GM04504 (cell line): ENCODE measurements around the gene CELF5.
"Not testable (repeated sequence)": the region's sequence is repeated elsewhere in the genome, so short reads cannot be mapped to it uniquely, and the experiment has no call there.

Experiments
- DNase-seq: peaks from one replicate; pipeline ENCODE4 v3.0.0-alpha.2; 2012; ENCODE audit warnings: low read depth

The CELF5 gene

DNA sequence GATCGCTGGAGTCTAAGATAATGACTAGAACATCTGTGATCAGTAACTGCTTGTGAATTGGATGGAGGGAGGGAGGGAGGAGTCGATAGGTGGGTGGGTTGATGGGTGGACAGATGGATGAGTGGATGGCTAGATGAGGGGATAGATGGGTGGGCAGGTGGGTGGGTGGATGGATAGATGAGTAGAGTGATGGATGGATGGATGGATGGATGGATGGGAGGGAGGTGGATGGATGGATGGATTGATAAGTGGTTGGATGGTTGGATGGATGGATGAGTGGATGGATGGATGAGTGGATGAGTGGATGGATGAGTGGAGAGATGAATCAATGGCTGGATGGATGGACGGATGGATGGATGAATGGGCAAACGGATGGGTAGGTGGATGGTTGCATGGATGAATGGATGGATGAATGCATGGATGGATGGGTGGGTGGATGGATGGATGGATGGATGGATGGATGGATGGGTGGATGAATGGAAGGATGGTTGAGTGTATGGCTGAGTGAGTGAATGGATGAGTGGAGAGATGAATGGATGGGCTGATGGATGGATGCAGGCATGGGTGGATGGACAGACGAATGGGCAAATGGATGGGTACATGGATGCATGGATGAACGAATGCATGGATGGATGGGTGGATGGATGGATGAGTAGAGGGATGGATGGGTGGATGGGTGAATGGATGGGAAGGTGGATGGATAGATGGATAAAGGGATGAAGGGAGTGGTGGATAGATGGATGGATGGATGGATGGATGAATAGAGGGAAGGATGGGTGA lies 97.9 kb downstream of the CELF5 start:
- DNase-seq, result no peak

DNA sequence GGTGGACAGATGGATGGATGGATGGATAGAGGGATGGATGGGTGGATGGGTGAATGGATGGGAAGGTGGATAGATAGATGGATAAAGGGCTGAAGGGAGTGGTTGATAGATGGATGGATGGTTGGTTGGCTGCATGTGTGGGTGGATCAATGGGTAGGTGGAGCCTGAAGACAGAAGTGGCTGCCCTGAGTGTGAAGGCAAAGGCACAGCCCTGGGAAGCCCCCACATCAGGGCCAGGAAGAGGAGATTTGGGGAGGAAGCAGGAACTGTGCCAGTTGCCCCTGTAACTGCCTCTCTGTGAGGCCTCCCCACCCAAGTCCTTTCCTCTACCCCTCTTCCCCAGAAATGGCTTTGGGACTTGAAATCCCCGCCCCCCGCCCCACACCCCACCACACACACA lies 98.6 kb downstream of the CELF5 start:
- no peak for DNase-seq

GRCh38 chr19:3323658-3324057 lies 99.2 kb downstream of the CELF5 start:
- DNase-seq, result no peak

GRCh38 chr19:3324405-3324856 lies 100.0 kb downstream of the CELF5 start:
- no peak for DNase-seq

- no peak for DNase-seq
Observed at GRCh38 chr19:3325451-3325850, 101.0 kb downstream of the CELF5 start.

GRCh38 chr19:3328743-3329142 lies 104.3 kb downstream of the CELF5 start:
- no peak for DNase-seq

- DNase-seq, result no peak
Observed at GRCh38 chr19:3330047-3330446, 105.6 kb downstream of the CELF5 start.

DNA sequence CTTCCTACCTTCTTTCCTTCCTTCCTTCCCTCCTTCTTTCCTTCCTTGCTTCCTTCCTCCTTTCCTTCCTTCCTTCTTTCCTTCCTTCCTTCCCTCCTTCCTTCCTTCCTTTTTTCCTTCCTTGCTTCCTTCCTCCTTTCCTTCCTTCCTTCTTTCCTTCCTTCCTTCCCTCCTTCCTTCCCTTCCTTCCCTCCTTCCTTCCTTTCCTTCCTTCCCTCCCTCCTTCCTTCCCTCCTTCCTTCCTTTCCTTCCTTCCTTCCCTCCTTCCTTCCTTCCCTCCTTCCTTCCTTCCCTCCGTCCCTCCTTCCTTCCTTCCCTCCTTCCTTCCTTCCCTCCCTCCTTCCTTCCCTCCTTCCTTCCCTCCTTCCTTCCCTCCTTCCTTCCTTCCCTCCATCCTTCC lies 107.8 kb downstream of the CELF5 start:
- DNase-seq, result not testable (repeated sequence)

DNA sequence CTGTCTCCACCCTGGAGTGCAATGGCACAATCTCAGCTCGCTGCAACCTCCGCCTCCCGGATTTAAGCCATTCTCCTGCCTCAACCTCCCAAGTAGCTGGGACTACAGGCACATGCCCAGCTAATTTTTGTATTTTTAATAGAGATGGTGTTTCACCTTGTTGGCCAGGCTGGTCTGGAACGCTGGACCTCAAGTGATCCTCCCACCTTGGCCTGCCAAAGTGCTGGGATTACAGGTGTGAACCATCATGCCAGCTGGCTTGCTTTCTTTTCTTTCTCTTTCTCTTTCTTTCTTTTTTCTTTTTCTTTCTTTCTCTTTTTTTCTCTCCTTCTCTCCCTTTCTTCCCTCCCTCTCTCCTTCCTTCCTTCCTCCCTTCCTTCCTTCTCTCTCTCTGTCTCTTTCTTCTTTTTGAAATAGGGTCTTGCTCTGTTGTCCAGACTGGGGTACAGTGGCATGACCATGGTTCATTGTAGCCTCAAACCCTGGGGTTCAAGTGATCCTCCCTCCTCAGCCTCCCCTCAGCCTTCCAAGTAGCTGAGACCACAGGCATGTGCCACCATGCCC lies 108.6 kb downstream of the CELF5 start:
- no peak for DNase-seq

DNA sequence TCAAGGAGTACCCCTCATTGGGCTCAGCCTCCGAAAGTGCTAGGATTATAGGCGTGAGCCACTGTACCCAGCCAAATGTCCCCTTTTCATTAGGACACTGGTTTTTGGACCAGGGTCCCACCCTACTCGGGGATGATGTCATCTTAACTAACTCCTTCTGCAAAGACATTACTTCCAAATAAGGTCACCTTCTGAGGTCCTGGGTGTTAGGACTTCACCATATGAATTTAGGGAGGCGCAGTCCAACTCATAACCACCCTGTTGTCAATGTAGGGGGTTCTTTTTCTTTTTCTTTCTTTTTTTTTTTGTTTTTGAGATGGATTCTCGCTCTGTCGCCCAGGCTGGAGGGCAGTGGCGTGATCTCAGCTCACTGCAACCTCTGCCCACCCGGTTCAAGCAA lies 109.2 kb downstream of the CELF5 start:
- DNase-seq, result no peak

- not testable (repeated sequence) for DNase-seq
Observed at GRCh38 chr19:3334749-3335430, 110.4 kb downstream of the CELF5 start.

DNA sequence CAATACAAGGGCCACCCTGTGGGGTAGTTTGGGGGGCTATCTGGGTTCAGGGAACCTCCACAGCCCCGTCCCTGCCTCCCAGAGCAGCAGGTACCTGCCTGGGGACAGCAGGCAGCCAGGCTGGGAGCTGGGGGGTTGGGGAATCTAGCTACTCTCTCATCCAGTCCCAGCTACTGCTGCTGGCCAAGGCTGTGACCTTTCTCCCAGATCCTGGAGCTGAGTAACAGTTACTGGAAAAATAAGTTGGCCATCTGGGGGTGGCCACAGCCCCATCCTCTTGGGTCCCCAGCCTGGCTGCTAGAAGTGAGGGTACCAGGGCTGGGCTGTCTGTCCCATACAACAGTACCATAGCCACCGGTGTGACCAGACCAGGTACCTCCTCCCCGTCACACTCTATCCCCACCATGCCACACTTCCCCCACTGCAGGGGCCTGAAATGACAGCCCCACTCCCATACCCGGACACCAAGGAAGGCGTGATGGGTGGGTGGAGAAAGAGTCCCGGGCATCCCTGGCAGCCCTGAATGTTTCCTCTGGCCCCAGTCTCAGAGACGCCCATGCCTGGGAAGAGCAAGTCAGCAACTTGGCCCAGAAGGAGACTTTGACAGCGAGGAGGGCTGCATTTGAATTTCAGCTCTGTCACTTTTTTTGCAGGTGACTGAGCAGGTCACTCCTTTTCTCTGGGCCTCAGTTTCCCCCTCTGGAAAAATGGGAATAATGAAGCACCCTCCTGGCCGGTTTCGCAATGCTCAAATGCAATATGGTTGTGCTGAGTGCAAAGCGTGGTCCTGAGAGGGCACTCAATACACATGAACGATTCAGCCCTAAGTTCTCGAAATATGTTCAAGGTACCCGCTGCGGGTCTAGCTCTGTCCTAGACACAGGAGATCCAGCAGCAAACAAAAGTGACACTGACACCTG lies 111.2 kb downstream of the CELF5 start:
- DNase-seq, result peak; percentile 42

DNA sequence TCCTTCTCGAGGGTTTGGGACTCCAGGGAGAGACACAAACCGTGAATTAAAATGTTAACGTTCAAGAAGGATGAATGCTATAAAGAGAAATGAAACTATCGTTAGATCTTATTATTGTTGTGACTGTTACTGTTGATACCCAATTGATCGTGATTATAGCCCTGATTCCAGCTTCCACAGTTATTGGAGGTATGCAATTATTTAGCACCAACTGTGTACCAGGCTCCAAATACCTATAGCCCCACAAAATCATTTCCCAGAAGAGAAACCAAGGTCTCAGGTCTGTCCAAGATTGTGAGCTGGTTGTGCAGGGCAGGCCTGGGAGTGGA lies 111.9 kb downstream of the CELF5 start:
- DNase-seq, result no peak

- DNase-seq, result no peak
Observed at GRCh38 chr19:3336680-3337523, 112.4 kb downstream of the CELF5 start.

DNA sequence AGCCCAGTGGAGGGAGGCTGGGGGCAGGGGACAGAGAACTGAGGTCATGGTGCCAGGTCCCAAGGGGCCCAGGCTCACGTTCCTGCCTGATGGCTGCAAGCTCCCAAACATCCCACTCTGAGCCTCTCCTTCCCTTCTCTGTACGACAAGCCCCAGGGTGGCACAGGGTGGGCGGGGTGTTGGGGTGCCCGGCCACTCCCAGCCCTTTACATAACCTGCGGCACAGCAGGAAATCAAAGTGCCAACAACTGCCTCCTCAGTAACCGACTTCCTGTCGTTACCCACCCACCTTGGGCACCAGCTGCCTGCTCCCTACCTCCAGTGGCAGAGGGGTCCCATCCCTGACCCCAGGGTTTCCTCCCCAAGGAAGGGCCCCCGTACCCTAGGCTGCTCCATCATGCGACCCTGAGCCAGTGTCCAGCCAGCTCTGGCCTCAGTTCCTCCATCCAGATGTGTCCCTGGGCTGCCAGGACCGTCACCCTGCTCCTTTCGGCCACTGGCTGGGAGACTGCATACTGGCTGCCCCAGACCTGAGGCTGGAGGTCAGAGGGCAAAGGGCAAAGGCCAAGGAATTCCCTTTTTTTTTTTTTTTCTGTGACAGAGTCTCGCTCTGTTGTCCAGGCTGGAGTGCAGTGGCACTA lies 114.2 kb downstream of the CELF5 start:
- no peak for DNase-seq

- no peak for DNase-seq
Observed at GRCh38 chr19:3340340-3340739, 115.9 kb downstream of the CELF5 start.

DNA sequence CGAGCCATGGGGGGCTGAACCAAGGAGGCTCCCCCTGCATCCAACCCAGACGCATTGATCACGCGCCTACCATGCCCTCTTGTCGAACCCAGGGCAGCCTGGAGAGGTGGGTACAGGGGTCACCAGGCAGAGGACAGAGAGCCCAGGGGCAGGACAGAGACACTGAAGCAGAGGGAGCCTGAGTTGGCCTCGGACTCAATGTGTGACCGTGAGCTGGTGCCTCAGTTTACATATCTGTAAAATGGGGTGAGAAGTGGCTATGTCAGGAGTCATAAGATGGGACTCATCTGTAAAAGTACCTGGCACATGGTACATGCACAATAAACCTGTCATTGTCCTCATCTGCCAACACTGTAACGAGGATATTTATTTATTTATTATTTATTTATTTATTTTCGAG lies 117.8 kb downstream of the CELF5 start:
- no peak for DNase-seq

DNA sequence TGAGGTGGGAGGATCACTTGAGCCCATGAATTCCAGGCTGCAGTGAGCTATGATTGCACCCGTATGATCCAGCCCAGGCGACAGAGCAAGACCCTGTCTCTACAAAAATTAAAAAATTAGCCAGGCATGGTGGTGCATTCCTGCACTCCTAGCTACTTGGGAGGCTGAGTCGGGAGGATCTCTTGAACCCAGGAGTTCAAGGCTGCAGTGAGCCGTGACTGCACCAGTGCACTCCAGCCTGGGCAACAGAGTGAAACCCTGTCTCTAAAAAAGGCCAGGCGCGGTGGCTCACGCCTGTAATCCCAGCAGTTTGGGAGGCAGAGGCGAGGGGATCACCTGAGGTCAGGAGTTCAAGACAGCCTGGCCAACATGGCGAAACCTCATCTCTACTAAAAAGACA lies 118.5 kb downstream of the CELF5 start:
- not testable (repeated sequence) for DNase-seq

- peak; percentile 79 for DNase-seq
Observed at GRCh38 chr19:3343619-3344502, 119.4 kb downstream of the CELF5 start.
